Prostate gland (tissue), 2 donors: ENCODE measurements around the gene TOMM70. TPM values are rescaled to one million over a fixed set of nuclear protein-coding genes. Genes with fewer than 3 reads are reported as not detected.

Experiments used
- DNase-seq: peaks from one replicate; pipeline ENCODE4 v3.0.0-alpha.2; 2019; ENCODE audit warnings: low spot score
- H3K27ac ChIP-seq, 2 donors: fragments of 200-600 bp; sonication (generic); 2 replicates each; pipeline ENCODE4 v1.5.1; 2017 to 2019
- H3K27me3 ChIP-seq: fragments of 200-600 bp; sonication (generic); replicated peaks from 2 replicates; pipeline ENCODE4 v1.5.1; 2019; ENCODE audit not compliant: insufficient read depth
- H3K36me3 ChIP-seq, 2 donors: fragments of 200-600 bp; sonication (generic); 1 replicate in 1 of 2; 2 replicates in 1 of 2; pipeline versions ENCODE4 v1.5.1 to v1.8.1; 2017 to 2019
- H3K4me1 ChIP-seq: fragments of 200-600 bp; sonication (generic); replicated peaks from 2 replicates; pipeline ENCODE4 v1.5.1; 2019
- H3K4me3 ChIP-seq, 2 donors: fragments of 200-600 bp; sonication (generic); 2 replicates each; pipeline ENCODE4 v1.5.1; 2017 to 2019
- H3K9me3 ChIP-seq: fragments of 200-600 bp; sonication (generic); 2 replicates; pipeline ENCODE4 v1.5.1; 2017
- POLR2A ChIP-seq: fragments of 450-650 bp; IDR thresholded peaks from one replicate; pipeline ENCODE4 v1.6.1; 2016; ENCODE audit warnings: antibody characterized with exemption, mild to moderate bottlenecking
- POLR2AphosphoS5 ChIP-seq: sonication (generic); formaldehyde crosslinking; IDR thresholded peaks from one replicate; pipeline ENCODE4 v1.6.1; 2017; ENCODE audit warnings: antibody characterized with exemption
- WGBS: methylation state at CpG from one replicate; pipeline ENCODE4 v1.1.5; 2018; 5-methylcytosine and 5-hydroxymethylcytosine counted together
- intact Hi-C: fragments of 100-400 bp; cut with DNase I; formaldehyde crosslinking; loops from one replicate; pipeline ENCODE4 v1.14.2; 2022
- total RNA-seq, 2 donors: library from RNA; depleted of rRNA; stranded (reverse); fragments of >200 nt; gene quantifications; one replicate each; pipeline ENCODE4 v1.1.0, GENCODE V29; 2016
- TF ChIP-seq, protein P1 (sequence below), 4 experiments: fragments of 200-600 bp in 2 of 4; fragments of 450-650 bp in 2 of 4; sonication (generic) in 2 of 4; IDR thresholded peaks; 1 replicate in 3 of 4; 2 replicates in 1 of 4; pipeline ENCODE4 v1.5.1; 2016 to 2019; ENCODE audit warnings: antibody characterized with exemption in 4 of 4, mild to moderate bottlenecking in 2 of 4, moderate library complexity in 2 of 4

TOMM70 gene
- total RNA-seq, 2 donors from 2014 or later: 34.0 to 36.1 TPM

DNA sequence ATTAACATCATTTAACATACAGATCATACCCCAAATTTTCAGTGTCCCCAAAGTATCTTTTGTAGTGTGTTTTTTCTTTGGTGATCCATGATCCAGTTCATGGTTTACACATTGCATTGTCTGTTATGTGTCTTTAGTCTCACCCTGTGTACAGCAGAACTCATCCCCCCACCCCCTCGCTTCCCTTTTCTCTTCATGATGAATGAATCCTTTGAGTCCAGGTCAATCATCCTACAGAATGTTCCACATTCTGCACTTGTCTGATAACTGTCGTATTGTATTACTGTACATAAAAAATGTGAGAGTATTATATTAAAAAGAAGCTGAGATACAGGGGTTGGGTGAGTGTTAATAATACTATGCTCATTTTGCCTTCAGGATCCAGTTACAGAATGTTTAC is 80.9 kb downstream of the TOMM70 start:
- Histone ChIP-seq H3K9me3 (no peaks in the 10 kb centered on the region), H3K27me3 (no peaks in the 10 kb centered on the region), H3K36me3 (peaks cover 0 to 4% of the 10 kb centered on the region in 2 donors), H3K4me1 (no peaks in the 10 kb centered on the region), H3K27ac (no peak overlapping the region), H3K4me3 (no peak overlapping the region)
- DNase-seq: no peak
- intact Hi-C loops: loop anchor here (10.0 kb wide), 1 partner anchor 275 kb away; no protein-coding TSS in a partner anchor
- TF ChIP-seq, protein P1, sequence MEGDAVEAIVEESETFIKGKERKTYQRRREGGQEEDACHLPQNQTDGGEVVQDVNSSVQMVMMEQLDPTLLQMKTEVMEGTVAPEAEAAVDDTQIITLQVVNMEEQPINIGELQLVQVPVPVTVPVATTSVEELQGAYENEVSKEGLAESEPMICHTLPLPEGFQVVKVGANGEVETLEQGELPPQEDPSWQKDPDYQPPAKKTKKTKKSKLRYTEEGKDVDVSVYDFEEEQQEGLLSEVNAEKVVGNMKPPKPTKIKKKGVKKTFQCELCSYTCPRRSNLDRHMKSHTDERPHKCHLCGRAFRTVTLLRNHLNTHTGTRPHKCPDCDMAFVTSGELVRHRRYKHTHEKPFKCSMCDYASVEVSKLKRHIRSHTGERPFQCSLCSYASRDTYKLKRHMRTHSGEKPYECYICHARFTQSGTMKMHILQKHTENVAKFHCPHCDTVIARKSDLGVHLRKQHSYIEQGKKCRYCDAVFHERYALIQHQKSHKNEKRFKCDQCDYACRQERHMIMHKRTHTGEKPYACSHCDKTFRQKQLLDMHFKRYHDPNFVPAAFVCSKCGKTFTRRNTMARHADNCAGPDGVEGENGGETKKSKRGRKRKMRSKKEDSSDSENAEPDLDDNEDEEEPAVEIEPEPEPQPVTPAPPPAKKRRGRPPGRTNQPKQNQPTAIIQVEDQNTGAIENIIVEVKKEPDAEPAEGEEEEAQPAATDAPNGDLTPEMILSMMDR (IDR thresholded peaks at IDR 0.05): no peak
- no peak for TF ChIP-seq POLR2AphosphoS5
- WGBS: 90% methylated on average over 2 of the region's 2 CpGs

DNA sequence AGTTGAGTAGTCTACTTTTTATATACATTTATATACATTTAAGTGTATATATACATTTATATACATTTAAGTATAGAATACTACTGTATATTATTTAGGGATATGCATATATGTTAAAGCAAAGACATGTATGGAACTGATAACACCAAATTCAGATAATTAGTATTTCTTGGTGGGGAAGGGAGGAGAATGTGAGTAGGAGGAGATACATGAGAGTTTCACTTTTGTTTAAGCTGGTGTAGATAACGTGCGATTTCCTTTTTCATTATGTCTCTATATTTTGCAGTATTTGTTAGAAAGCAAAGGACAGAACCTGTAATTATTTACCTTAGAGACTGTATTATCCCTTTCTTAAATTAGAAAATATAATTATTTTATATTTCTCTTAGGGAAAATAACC is 83.0 kb downstream of the TOMM70 start:
- Histone ChIP-seq H3K27ac (no peak overlapping the region), H3K9me3 (no peaks in the 10 kb centered on the region), H3K4me1 (no peaks in the 10 kb centered on the region), H3K36me3 (peaks cover 0 to 4% of the 10 kb centered on the region in 2 donors), H3K27me3 (no peaks in the 10 kb centered on the region), H3K4me3 (no peak overlapping the region)
- DNase-seq: no peak
- intact Hi-C loops: loop anchor here (10.0 kb wide), 1 partner anchor 277 kb away; no protein-coding TSS in a partner anchor
- WGBS: 91% methylated on average over 2 of the region's 2 CpGs
- TF ChIP-seq POLR2A (no peak), POLR2AphosphoS5 (no peak)
- TF ChIP-seq, protein P1 (IDR thresholded peaks at IDR 0.05): no peak

DNA sequence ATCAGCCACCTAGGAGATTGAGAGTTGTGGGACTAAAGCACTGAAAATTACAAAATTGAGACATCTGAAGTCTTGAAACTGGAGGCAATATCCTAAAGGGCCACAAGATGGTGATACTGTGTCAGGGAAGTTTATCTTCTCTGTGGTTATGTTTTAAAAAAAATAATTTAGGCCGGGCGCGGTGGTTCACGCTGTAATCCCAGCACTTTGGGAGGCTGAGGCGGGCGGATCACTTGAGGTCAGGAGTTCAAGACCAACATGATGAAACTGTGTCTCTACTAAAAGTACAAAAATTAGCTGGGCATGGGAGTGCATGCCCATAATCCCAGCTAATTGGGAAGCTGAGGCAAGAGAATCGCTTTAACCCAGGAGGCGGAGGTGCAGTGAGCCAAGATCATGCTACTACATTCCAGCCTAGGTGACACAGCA is 84.2 kb downstream of the TOMM70 start:
- H3K27ac ChIP-seq: no peak overlapping the region
- H3K36me3 ChIP-seq: peaks cover 0 to 4% of the 10 kb centered on the region in 2 donors
- intact Hi-C loops: loop anchor here (10.0 kb wide), 1 partner anchor 278 kb away; no protein-coding TSS in a partner anchor

More for the DNA sequence above, 84.2 kb downstream of the TOMM70 start:
- H3K4me3 ChIP-seq: no peak overlapping the region
- no peak for DNase-seq
- TF ChIP-seq POLR2AphosphoS5: no peak
- TF ChIP-seq, protein P1 (IDR thresholded peaks at IDR 0.05): peak in 3 of 4 experiments; percentile 58 to 70 (median 63)
- H3K27me3 ChIP-seq: no peaks in the 10 kb centered on the region
- WGBS: 30% methylated on average over 8 of the region's 8 CpGs
- no peaks in the 10 kb centered on the region for H3K4me1 ChIP-seq
- H3K9me3 ChIP-seq: no peaks in the 10 kb centered on the region

Other genes with a start within 250 kb of the TOMM70 start
- 10 to 100 TPM; 18.3 to 23.6 TPM for gene TBC1D23, start 140.1 kb downstream of the TOMM70 start, total RNA-seq
- 10 to 100 TPM; 21.4 to 32.4 TPM for gene NIT2, start 66.3 kb downstream of the TOMM70 start, total RNA-seq
- 1 to 10 TPM in 1 of 2 donors, under 1 TPM in 1; 0.73 to 3.4 TPM for gene LNP1, start 450 bp upstream of the TOMM70 start, total RNA-seq
- gene TMEM45A, start 91.5 kb upstream of the TOMM70 start, total RNA-seq: 10 to 100 TPM in 1 of 2 donors, 1 to 10 TPM in 1; 6.3 to 11.8 TPM
- under 1 TPM in 1 of 2 donors, not detected in 1; 0.68 TPM for gene ADGRG7, start 208.5 kb upstream of the TOMM70 start, total RNA-seq